T-helper 17 cell (primary cell): Measurements from ENCODE around the gene CCNE1. TPM values are rescaled to one million over a fixed set of nuclear protein-coding genes. Genes with fewer than 3 reads are reported as not detected.

ENCODE experiments used
- ATAC-seq: fragments of 150-1000 bp; cut with Tn5 transposase; 2 replicates; pipeline ENCODE4 v1.10.0; 2021; ENCODE audit warnings: mild to moderate bottlenecking, moderate library complexity
- DNase-seq, 3 donors: peaks; one replicate each; pipeline versions ENCODE4 v3.0.0 to v3.0.0-alpha.2; 2020 to 2021
- H3K9me3 ChIP-seq: one replicate; pipeline ENCODE4 v1.7.0; 2013; ENCODE audit warnings: low read length, mild to moderate bottlenecking; ENCODE audit not compliant: control insufficient read depth, poor library complexity, severe bottlenecking
- H3K27ac Mint-ChIP-seq: one replicate; pipeline ENCODE4 v1.8.0; 2022; ENCODE audit warnings: mild to moderate bottlenecking, moderate library complexity, mixed read lengths
- H3K27me3 Mint-ChIP-seq: one replicate; pipeline ENCODE4 v1.8.0; 2022; ENCODE audit warnings: mixed read lengths
- H3K36me3 Mint-ChIP-seq: one replicate; pipeline ENCODE4 v1.8.0; 2022; ENCODE audit warnings: low read depth, mixed read lengths
- H3K4me1 Mint-ChIP-seq: one replicate; pipeline ENCODE4 v1.8.0; 2022; ENCODE audit warnings: mild to moderate bottlenecking, mixed read lengths
- H3K4me3 Mint-ChIP-seq: one replicate; pipeline ENCODE4 v1.8.0; 2022; ENCODE audit warnings: mild to moderate bottlenecking, moderate library complexity, mixed read lengths
- total RNA-seq, 4 donors: library from RNA in 2 of 4; stranded (reverse) in 2 of 4; gene quantifications; one replicate each; pipeline ENCODE4 v1.2.3 and lab custom pipeline; 2022 to 2026

CCNE1 gene
- total RNA-seq, 2 donors from 2014 or later, result 3.8 to 7.4 TPM

DNA sequence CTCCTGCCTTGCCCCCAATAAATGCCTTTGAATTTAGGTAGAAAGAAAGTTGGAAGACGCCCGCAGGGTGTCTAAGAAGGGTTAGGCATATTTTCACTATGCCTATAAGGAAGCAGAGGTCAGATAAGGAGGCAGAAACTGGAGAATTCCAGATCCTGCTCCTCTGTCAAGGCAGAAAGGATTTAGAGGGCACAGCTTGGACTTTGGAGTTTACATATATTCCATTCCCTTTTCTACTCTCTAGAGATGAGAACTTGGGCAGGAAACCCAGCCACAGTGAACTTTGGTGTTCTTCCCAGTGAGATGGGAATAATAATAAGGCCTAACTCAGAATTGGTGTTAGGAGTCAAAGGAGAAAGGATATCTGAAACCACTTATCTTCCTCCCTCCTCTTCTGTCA is 37.4 kb downstream of the CCNE1 start:
- H3K9me3 ChIP-seq, result no peaks in the 10 kb centered on the region
- no peak overlapping the region for H3K4me3 Mint-ChIP-seq
- H3K27ac Mint-ChIP-seq, result no peak overlapping the region
- H3K36me3 Mint-ChIP-seq, result no peaks in the 10 kb centered on the region
- no peak for ATAC-seq
- no peak for DNase-seq
- H3K27me3 Mint-ChIP-seq, result no peaks in the 10 kb centered on the region
- peaks cover 11% of the 10 kb centered on the region for H3K4me1 Mint-ChIP-seq

DNA sequence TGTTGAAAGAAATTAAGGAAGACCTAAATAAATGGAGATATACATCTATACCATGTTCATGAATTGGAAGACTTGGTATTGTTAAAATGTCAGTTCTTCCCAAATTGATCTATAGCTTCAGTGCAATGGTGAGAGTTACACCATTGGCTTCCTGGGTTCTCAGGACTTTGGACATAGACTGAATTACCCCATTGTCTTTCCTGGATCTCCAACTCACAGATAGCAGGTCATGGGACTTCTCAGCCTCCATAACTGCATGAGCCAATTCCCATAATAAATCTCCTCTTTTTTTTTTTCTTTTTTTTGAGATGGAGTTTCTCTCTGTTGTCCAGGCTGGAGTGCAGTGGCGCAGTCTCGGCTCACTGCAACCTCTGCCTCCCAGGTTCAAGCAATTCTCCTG is 38.7 kb downstream of the CCNE1 start:
- peaks cover 4% of the 10 kb centered on the region for H3K27me3 Mint-ChIP-seq
- H3K9me3 ChIP-seq, result no peaks in the 10 kb centered on the region
- peaks cover 9% of the 10 kb centered on the region for H3K4me1 Mint-ChIP-seq
- H3K4me3 Mint-ChIP-seq, result no peak overlapping the region
- no peak overlapping the region for H3K27ac Mint-ChIP-seq
- no peaks in the 10 kb centered on the region for H3K36me3 Mint-ChIP-seq
- ATAC-seq (no peak), DNase-seq (no peak)

DNA sequence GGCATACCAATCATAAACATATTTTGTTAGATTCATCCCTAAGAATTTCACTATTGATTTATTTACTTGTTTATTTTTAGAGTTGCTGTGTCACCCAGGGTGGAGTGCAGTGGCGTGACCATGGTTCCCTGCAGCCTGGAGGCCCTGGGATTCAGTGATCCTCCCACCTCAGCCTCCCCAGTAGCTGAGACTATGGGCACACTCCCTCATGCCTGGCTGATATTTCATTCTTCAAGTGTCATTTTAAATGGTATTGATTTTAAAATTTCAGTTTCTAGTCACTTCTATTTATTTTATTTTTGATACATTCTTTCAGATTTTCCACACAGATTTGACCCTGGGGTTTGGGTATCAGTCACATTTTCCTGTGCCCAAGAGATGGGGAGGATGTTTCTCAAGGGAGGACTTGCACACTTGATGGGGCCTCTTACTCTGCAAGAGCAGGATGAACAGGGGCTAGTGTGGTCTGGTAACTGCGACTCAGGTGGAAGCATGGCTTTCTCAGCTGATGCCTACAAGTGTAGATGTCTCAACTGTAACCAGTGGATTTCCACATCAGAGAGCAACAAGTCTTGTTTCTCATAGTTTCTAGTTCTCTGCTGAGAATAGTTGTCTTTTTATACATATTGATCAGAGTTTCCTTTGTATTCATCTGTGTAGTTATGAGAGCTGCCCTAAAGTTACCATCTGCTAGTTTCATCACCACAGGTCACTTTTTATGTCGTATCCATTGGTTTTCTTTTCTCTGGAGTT is 40.2 kb downstream of the CCNE1 start:
- Mint-ChIP-seq H3K27me3 (peaks cover 11% of the 10 kb centered on the region), H3K36me3 (no peaks in the 10 kb centered on the region), H3K4me3 (no peak overlapping the region), H3K4me1 (peaks cover 2% of the 10 kb centered on the region), H3K27ac (no peak overlapping the region)
- DNase-seq, result no peak
- ATAC-seq, result no peak
- H3K9me3 ChIP-seq, result no peaks in the 10 kb centered on the region

DNA sequence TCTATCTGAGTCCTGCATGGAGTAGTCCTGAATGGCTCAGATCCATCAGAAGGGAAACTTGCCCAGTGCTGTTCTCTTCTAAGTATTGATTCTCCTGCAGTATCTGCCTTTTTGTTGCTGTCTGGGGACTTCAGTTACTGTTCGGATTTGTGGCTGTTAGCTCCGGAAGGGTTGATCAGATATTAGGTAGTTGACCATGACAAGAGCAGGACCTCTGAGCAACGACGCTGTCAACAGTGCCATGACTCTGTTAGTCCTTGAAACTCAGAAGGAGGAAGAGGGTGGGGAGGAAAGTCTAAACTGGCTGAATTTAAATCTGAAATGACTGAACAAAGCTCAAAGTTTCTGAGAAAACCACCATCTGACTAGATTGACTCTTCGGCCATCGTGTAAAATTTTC is 42.2 kb downstream of the CCNE1 start:
- H3K9me3 ChIP-seq, result no peaks in the 10 kb centered on the region
- no peak for DNase-seq
- no peaks in the 10 kb centered on the region for H3K4me1 Mint-ChIP-seq
- H3K27me3 Mint-ChIP-seq, result peaks cover 24% of the 10 kb centered on the region
- no peak overlapping the region for H3K27ac Mint-ChIP-seq
- ATAC-seq, result no peak
- H3K36me3 Mint-ChIP-seq, result no peaks in the 10 kb centered on the region
- H3K4me3 Mint-ChIP-seq, result no peak overlapping the region

DNA sequence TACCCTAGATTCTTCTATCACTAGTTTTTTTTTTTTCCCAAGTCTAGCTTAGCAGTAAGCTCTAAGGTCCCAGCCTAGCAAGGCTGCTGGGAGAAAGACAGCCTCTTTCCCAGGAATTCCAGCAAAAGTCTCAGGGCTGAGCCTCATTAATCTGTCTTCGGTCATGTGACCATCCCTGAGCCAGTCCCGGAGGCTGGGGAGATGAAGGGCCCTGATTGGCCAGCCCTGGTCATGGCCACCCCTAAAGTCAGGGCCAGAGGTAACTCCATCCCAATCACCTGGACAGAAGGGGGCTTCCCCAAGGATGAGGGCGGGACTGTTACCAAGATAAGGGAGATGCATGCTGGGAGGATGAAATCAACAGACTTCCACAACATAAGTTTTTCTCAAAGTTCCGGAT is 43.3 kb downstream of the CCNE1 start:
- no peaks in the 10 kb centered on the region for H3K9me3 ChIP-seq
- peaks cover 24% of the 10 kb centered on the region for H3K27me3 Mint-ChIP-seq
- H3K27ac Mint-ChIP-seq, result no peak overlapping the region
- no peak overlapping the region for H3K4me3 Mint-ChIP-seq
- no peak for ATAC-seq
- H3K4me1 Mint-ChIP-seq, result no peaks in the 10 kb centered on the region
- DNase-seq, result no peak
- no peaks in the 10 kb centered on the region for H3K36me3 Mint-ChIP-seq

DNA sequence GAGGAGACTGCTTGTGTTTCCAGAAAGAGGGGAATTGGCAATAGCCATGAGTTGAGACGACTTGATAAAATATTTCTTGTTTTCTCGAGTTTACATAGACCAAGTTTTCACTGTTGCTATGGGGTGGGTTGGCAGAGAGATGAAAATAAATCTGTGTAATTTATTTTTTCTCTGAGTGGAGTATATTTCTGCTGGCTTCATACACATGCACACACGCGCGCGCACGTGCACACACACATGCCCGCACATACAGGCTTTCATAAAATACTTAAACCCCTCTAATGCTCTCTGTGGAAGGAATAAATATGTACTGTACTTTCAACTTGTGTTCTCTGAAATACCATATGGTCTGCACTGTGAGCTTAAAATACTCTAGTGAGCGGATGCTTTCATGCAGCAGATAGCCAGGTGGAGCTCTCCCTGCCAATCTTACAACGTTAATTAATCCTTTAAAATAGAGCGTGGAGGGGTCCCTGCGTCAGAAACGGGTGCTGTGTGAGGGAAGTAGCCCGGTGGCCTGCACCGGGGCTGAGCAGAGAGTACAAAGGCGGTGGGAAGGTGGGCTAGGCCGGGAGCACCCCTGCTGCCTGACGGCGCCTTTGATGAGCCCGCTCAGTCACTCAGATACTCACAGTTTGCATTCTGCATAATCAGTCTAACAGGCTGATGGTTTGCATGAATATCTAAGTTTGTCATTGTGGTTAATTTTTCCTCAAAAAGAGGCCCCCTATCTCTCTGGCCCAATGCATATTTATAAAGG is 44.1 kb downstream of the CCNE1 start:
- H3K27me3 Mint-ChIP-seq, result peaks cover 30% of the 10 kb centered on the region
- no peak for DNase-seq
- H3K4me3 Mint-ChIP-seq, result no peak overlapping the region
- no peaks in the 10 kb centered on the region for H3K36me3 Mint-ChIP-seq
- no peak overlapping the region for H3K27ac Mint-ChIP-seq
- no peak for ATAC-seq
- H3K4me1 Mint-ChIP-seq, result no peaks in the 10 kb centered on the region
- no peaks in the 10 kb centered on the region for H3K9me3 ChIP-seq

DNA sequence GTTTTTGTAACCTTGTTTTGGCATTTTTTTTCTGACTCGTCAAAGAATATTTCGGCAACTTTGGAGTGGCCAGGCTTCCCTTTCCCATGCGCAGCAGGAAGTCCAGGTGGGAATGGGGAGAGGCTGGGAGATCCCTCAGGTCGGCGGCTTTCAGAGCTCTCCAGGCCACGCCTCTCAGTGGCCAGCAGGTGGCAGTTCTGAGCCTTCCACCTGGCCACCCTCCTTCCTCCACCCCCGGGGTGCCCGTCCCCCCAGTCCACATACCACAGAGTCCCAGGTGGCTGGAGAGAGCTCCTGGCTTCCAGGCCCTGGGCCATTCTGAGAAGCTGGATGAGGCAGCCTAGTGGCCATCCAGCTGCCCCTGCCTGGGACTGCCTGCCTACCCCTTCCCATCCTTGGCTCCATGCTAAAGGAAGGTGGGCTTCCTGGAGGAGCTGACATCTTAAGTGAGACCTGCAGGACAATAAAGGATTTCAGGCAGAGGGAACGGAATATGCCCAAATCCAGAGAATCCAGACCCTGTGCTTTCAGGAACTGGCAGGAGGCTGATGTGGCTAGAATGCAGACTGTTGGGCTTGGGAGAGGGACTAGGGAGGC is 46.3 kb downstream of the CCNE1 start:
- H3K9me3 ChIP-seq, result no peaks in the 10 kb centered on the region
- no peak overlapping the region for H3K27ac Mint-ChIP-seq
- H3K4me1 Mint-ChIP-seq, result no peaks in the 10 kb centered on the region
- no peaks in the 10 kb centered on the region for H3K36me3 Mint-ChIP-seq
- DNase-seq, result peak in 1 of 3 donors; percentile 31
- peak; percentile 78 for ATAC-seq
- peaks cover 43% of the 10 kb centered on the region for H3K27me3 Mint-ChIP-seq
- no peak overlapping the region for H3K4me3 Mint-ChIP-seq

DNA sequence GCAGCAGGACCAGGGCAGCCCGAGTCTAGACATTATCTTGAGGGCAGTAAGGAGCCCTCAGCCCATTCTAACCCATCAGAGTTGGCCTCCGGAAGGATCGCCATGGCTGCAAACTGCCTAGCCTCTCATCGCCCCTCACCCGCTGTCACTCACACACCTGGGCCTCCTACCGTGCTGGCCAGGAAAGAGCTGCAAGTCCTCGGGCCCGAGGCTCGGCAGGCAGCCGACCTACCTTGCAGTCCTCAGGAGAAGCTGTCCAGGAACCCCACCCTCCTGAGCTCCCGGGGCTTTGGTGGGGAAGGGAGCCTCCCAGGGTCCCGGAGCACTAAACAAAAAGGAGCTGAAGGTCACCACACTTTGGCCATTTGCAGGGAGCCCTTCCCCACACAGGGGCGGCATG is 46.8 kb downstream of the CCNE1 start:
- Mint-ChIP-seq H3K27ac (no peak overlapping the region), H3K4me1 (no peaks in the 10 kb centered on the region), H3K27me3 (peaks cover 47% of the 10 kb centered on the region), H3K36me3 (no peaks in the 10 kb centered on the region), H3K4me3 (no peak overlapping the region)
- H3K9me3 ChIP-seq, result no peaks in the 10 kb centered on the region
- no peak for DNase-seq
- ATAC-seq, result no peak

DNA sequence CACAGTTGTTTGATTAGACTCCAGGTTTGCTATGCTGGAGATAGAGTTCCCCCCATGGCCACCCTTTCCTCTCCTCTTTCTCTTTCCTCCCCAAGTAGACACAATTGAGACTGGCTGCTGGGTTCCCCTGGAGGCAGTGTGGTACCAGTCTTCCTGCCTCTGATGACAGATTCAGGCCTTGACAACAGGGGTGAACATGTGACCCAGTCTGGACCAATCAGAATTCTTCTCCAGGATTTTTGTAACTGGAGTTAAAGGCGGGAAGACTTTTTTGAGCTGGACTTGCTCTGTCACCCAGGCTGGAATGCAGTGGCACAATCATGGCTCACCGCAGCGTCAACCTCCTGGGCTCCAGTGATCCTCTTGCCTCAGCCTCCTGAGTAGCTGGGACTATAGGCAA is 48.7 kb downstream of the CCNE1 start:
- Mint-ChIP-seq H3K36me3 (no peaks in the 10 kb centered on the region), H3K4me1 (peaks cover 3% of the 10 kb centered on the region), H3K27me3 (peaks cover 55% of the 10 kb centered on the region), H3K4me3 (no peak overlapping the region), H3K27ac (no peak overlapping the region)
- DNase-seq (no peak), ATAC-seq (no peak)
- no peaks in the 10 kb centered on the region for H3K9me3 ChIP-seq

DNA sequence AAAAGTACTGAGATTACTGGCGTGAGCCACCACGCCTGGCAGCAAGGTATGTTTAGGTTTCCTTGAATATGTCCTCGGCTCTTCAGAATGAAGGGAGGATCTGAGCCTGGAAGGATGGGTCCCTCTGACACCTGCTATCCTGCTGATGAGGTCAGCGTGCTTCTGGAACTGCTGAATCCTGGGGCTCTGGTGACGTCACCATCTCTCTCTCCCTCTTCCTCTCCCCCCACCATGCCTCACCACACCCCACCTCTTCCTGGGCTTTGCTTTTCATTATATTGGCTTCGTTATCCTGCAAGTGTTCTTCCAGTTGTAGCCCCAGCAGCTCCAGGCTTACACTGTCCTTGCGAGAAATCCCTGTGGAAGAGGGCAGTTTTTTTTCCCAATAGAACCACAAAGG is 49.8 kb downstream of the CCNE1 start:
- peaks cover 48% of the 10 kb centered on the region for H3K27me3 Mint-ChIP-seq
- H3K27ac Mint-ChIP-seq, result no peak overlapping the region
- DNase-seq (no peak), ATAC-seq (no peak)
- H3K36me3 Mint-ChIP-seq, result no peaks in the 10 kb centered on the region
- H3K4me1 Mint-ChIP-seq, result peaks cover 3% of the 10 kb centered on the region
- no peak overlapping the region for H3K4me3 Mint-ChIP-seq
- no peaks in the 10 kb centered on the region for H3K9me3 ChIP-seq

DNA sequence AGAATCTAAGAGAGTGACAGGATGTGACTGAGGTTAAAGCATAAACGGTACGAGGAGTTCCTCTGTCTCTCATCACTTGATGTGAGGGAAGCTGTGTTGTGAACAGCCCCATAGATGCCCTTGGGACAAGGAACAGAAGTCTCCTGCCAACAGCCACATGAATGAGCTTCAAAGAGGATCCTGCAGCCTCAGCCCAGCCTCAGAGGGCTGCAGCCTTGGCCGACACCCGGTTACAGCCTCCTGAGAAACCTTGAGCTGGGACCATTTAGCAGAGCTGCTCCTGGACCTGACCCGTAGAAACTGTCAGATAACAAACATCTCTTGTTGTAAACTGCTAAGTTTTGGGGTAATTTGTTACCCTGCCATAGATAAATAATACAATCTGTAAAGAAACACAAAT is 54.2 kb downstream of the CCNE1 start:
- Mint-ChIP-seq H3K4me3 (no peak overlapping the region), H3K4me1 (peaks cover 3% of the 10 kb centered on the region), H3K36me3 (no peaks in the 10 kb centered on the region), H3K27ac (no peak overlapping the region), H3K27me3 (peaks cover 32% of the 10 kb centered on the region)
- DNase-seq (no peak), ATAC-seq (no peak)
- no peaks in the 10 kb centered on the region for H3K9me3 ChIP-seq

DNA sequence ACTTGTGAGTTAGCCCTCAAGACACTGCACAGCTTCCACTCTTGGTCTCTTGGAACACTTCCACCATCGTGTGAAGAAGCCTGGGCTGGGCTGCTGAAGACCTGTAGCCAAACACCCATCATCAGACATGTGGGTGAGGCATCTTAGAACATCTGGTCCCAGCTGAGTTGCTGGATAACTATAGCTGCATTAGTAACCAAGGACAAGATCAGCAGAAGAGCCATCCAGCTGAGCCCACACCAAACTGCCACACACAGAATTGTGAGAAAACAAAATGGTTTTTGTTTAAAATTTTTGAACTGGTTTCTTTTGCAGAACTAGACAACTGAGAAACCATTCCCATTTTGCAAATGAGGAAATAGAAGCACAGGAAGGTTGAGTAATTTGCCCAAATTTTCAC is 56.2 kb downstream of the CCNE1 start:
- H3K4me1 Mint-ChIP-seq, result peaks cover 9% of the 10 kb centered on the region
- peaks cover 32% of the 10 kb centered on the region for H3K27me3 Mint-ChIP-seq
- H3K27ac Mint-ChIP-seq, result no peak overlapping the region
- H3K9me3 ChIP-seq, result no peaks in the 10 kb centered on the region
- no peak for DNase-seq
- no peaks in the 10 kb centered on the region for H3K36me3 Mint-ChIP-seq
- no peak overlapping the region for H3K4me3 Mint-ChIP-seq
- no peak for ATAC-seq

DNA sequence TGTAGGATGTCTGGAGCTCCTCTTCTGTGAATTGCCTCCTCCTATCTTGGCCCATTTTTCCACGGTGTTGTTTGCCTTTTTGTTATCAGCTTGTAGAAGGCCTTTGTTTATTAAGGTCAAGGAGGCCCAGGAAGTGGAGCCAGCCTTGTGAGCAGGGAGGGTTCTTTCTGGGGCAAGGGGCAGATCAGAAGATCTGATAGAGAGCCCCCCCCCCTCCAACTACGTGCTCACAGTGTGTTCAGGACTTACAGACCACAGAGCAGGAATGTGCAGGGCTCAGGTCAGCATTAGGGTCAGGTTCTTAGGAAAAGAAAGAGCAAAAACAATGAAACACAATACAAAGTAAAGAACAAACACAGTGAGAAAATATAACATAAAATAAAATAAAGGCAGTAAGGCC is 59.4 kb downstream of the CCNE1 start:
- Mint-ChIP-seq H3K27me3 (peaks cover 19% of the 10 kb centered on the region), H3K4me1 (peaks cover 7% of the 10 kb centered on the region), H3K36me3 (no peaks in the 10 kb centered on the region), H3K27ac (no peak overlapping the region), H3K4me3 (peak overlapping the region; percentile 49)
- DNase-seq (no peak), ATAC-seq (no peak)
- H3K9me3 ChIP-seq, result no peaks in the 10 kb centered on the region
